Activated naive CD4-positive, alpha-beta T cell treated with anti-CD3 and anti-CD28 coated beads, Interleukin-2, amount 10 ng/mL, durations not matched to agents 7 days and 5 days (primary cell): ENCODE data around the gene DTX3L.

Experiments used
- CTCF ChIA-PET: fragments of 350-600 bp; sonication (Branson Sonifier 250); formaldehyde crosslinking; loops from one replicate; lab custom pipeline; 2021; ENCODE audit warnings: antibody characterized with exemption; lab: Charles Lee
- DNase-seq: peaks from one replicate; pipeline ENCODE4 v3.0.0-alpha.2; 2020
- H3K27ac Mint-ChIP-seq: one replicate; pipeline ENCODE4 v1.8.0; 2021; ENCODE audit warnings: mild to moderate bottlenecking, moderate library complexity, mixed read lengths
- H3K27me3 Mint-ChIP-seq: one replicate; pipeline ENCODE4 v1.8.0; 2021; ENCODE audit warnings: mild to moderate bottlenecking, mixed read lengths
- H3K36me3 Mint-ChIP-seq: one replicate; pipeline ENCODE4 v1.8.0; 2021; ENCODE audit warnings: mixed read lengths
- H3K4me1 Mint-ChIP-seq: one replicate; pipeline ENCODE4 v1.8.0; 2021; ENCODE audit warnings: mixed read lengths
- H3K4me3 Mint-ChIP-seq: one replicate; pipeline ENCODE4 v1.8.0; 2021; ENCODE audit warnings: mild to moderate bottlenecking, moderate library complexity, mixed read lengths
- H3K9me3 Mint-ChIP-seq: one replicate; pipeline ENCODE4 v1.8.0; 2021; ENCODE audit warnings: mixed read lengths

DTX3L gene

GRCh38 chr3:122576174-122576940, 12.2 kb downstream of the DTX3L start:
- peaks cover 55% of the 10 kb centered on the region for H3K36me3 Mint-ChIP-seq
- H3K9me3 Mint-ChIP-seq = peaks cover 10% of the 10 kb centered on the region
- DNase-seq = no peak
- H3K27ac Mint-ChIP-seq = peak overlapping the region; percentile 22
- CTCF ChIA-PET = interaction anchor here (0.7 to 1.7 kb wide), 2 partner anchors 11 to 102 kb away, joined by 5 to 7 read pairs; no protein-coding TSS in a partner anchor
- peak overlapping the region; percentile 15 for H3K4me3 Mint-ChIP-seq
- no peaks in the 10 kb centered on the region for H3K27me3 Mint-ChIP-seq
- peaks cover 72% of the 10 kb centered on the region for H3K4me1 Mint-ChIP-seq

- DNase-seq = peak; percentile 67
- Mint-ChIP-seq H3K27ac (peak within 1 kb of the TSS; percentile 97), H3K36me3 (peaks cover 60% of the 10 kb centered on the region), H3K9me3 (peaks cover 21% of the 10 kb centered on the region), H3K4me1 (peaks cover 71% of the 10 kb centered on the region), H3K27me3 (no peaks in the 10 kb centered on the region), H3K4me3 (peak within 1 kb of the TSS; percentile 99)
- CTCF ChIA-PET = interaction anchor here (1.7 kb wide), 1 partner anchor 101 kb away, joined by 7 read pairs; no protein-coding TSS in a partner anchor
These were observed 13.4 kb downstream of the DTX3L start, which contains the start of gene PARP15 for GRCh38 chr3:122577409-122578031. PARP15 (plus strand) TSS chr3:122577650; CDS start chr3:122577668, 18 bp downstream.

- peaks cover 22% of the 10 kb centered on the region for H3K9me3 Mint-ChIP-seq
- peak overlapping the region; percentile 97 for H3K27ac Mint-ChIP-seq
- peaks cover 64% of the 10 kb centered on the region for H3K4me1 Mint-ChIP-seq
- CTCF ChIA-PET = interaction anchor here (0.9 to 1.6 kb wide), 4 partner anchors 17 to 101 kb away, joined by 3 to 6 read pairs (median 4); no protein-coding TSS in a partner anchor
- peak overlapping the region; percentile 99 for H3K4me3 Mint-ChIP-seq
- H3K27me3 Mint-ChIP-seq = no peaks in the 10 kb centered on the region
- no peak for DNase-seq
- H3K36me3 Mint-ChIP-seq = peaks cover 59% of the 10 kb centered on the region
These were observed 14.1 kb downstream of the DTX3L start for GRCh38 chr3:122578069-122578740.

GRCh38 chr3:122580470-122580869, 16.3 kb downstream of the DTX3L start:
- H3K27ac Mint-ChIP-seq = no peak overlapping the region

GRCh38 chr3:122581622-122582021, 17.5 kb downstream of the DTX3L start:
- Mint-ChIP-seq H3K27me3 (no peaks in the 10 kb centered on the region), H3K9me3 (peaks cover 28% of the 10 kb centered on the region), H3K27ac (peak overlapping the region; percentile 19), H3K4me1 (peaks cover 48% of the 10 kb centered on the region), H3K4me3 (no peak overlapping the region), H3K36me3 (peaks cover 66% of the 10 kb centered on the region)
- CTCF ChIA-PET = interaction anchor here (1.2 kb wide), 1 partner anchor 29 kb away, joined by 3 read pairs; no protein-coding TSS in a partner anchor
- DNase-seq = no peak

More at GRCh38 chr3:122580470-122580869, 16.3 kb downstream of the DTX3L start:
- Mint-ChIP-seq H3K27me3 (no peaks in the 10 kb centered on the region), H3K4me1 (peaks cover 56% of the 10 kb centered on the region), H3K4me3 (no peak overlapping the region), H3K9me3 (peaks cover 28% of the 10 kb centered on the region), H3K36me3 (peaks cover 65% of the 10 kb centered on the region)
- no peak for DNase-seq
- CTCF ChIA-PET = no interaction called here

GRCh38 chr3:122582390-122582789, 18.3 kb downstream of the DTX3L start:
- no peak for DNase-seq
- Mint-ChIP-seq H3K4me3 (no peak overlapping the region), H3K9me3 (peaks cover 28% of the 10 kb centered on the region), H3K27ac (no peak overlapping the region), H3K27me3 (no peaks in the 10 kb centered on the region), H3K36me3 (peaks cover 71% of the 10 kb centered on the region), H3K4me1 (peaks cover 46% of the 10 kb centered on the region)
- CTCF ChIA-PET = interaction anchor here (1.2 kb wide), 1 partner anchor 28 kb away, joined by 3 read pairs; no protein-coding TSS in a partner anchor

GRCh38 chr3:122586098-122586497, 22.0 kb downstream of the DTX3L start:
- H3K27ac Mint-ChIP-seq = no peak overlapping the region
- H3K9me3 Mint-ChIP-seq = peaks cover 24% of the 10 kb centered on the region
- peaks cover 63% of the 10 kb centered on the region for H3K36me3 Mint-ChIP-seq
- peaks cover 26% of the 10 kb centered on the region for H3K4me1 Mint-ChIP-seq
- no peak for DNase-seq
- no peaks in the 10 kb centered on the region for H3K27me3 Mint-ChIP-seq
- CTCF ChIA-PET = no interaction called here
- H3K4me3 Mint-ChIP-seq = no peak overlapping the region

GRCh38 chr3:122586773-122587485, 22.8 kb downstream of the DTX3L start:
- no peaks in the 10 kb centered on the region for H3K27me3 Mint-ChIP-seq
- H3K4me1 Mint-ChIP-seq = peaks cover 21% of the 10 kb centered on the region
- H3K9me3 Mint-ChIP-seq = peaks cover 16% of the 10 kb centered on the region
- no peak overlapping the region for H3K4me3 Mint-ChIP-seq
- no peak overlapping the region for H3K27ac Mint-ChIP-seq
- peaks cover 60% of the 10 kb centered on the region for H3K36me3 Mint-ChIP-seq
- CTCF ChIA-PET = interaction anchor here (0.6 kb wide), 1 partner anchor 11 kb away, joined by 5 read pairs; no protein-coding TSS in a partner anchor
- DNase-seq = no peak

GRCh38 chr3:122587572-122587971, 23.4 kb downstream of the DTX3L start:
- Mint-ChIP-seq H3K36me3 (peaks cover 58% of the 10 kb centered on the region), H3K4me3 (no peak overlapping the region), H3K27ac (no peak overlapping the region), H3K9me3 (peaks cover 9% of the 10 kb centered on the region), H3K27me3 (no peaks in the 10 kb centered on the region), H3K4me1 (peaks cover 21% of the 10 kb centered on the region)
- DNase-seq = no peak
- CTCF ChIA-PET = interaction anchor here (0.6 kb wide), 1 partner anchor 12 kb away, joined by 5 read pairs; no protein-coding TSS in a partner anchor

GRCh38 chr3:122589297-122589696, 25.2 kb downstream of the DTX3L start:
- Mint-ChIP-seq H3K4me3 (no peak overlapping the region), H3K4me1 (peaks cover 15% of the 10 kb centered on the region)
- no peak for DNase-seq

GRCh38 chr3:122590610-122591009, 26.5 kb downstream of the DTX3L start:
- no peaks in the 10 kb centered on the region for H3K9me3 Mint-ChIP-seq
- no peak overlapping the region for H3K4me3 Mint-ChIP-seq
- no peak overlapping the region for H3K27ac Mint-ChIP-seq
- no peaks in the 10 kb centered on the region for H3K27me3 Mint-ChIP-seq
- CTCF ChIA-PET = no interaction called here
- peaks cover 13% of the 10 kb centered on the region for H3K4me1 Mint-ChIP-seq
- no peak for DNase-seq
- peaks cover 34% of the 10 kb centered on the region for H3K36me3 Mint-ChIP-seq

More at GRCh38 chr3:122589297-122589696, 25.2 kb downstream of the DTX3L start:
- Mint-ChIP-seq H3K9me3 (no peaks in the 10 kb centered on the region), H3K27me3 (no peaks in the 10 kb centered on the region), H3K36me3 (peaks cover 42% of the 10 kb centered on the region), H3K27ac (no peak overlapping the region)
- CTCF ChIA-PET = no interaction called here

- H3K9me3 Mint-ChIP-seq = peaks cover 5% of the 10 kb centered on the region
- H3K4me1 Mint-ChIP-seq = peaks cover 5% of the 10 kb centered on the region
- no peak for DNase-seq
- CTCF ChIA-PET = interaction anchor here (0.7 to 2.0 kb wide), 2 partner anchors 38 to 85 kb away, joined by 3 to 5 read pairs; no protein-coding TSS in a partner anchor
- H3K4me3 Mint-ChIP-seq = no peak overlapping the region
- no peak overlapping the region for H3K27ac Mint-ChIP-seq
- H3K36me3 Mint-ChIP-seq = peaks cover 36% of the 10 kb centered on the region
- no peaks in the 10 kb centered on the region for H3K27me3 Mint-ChIP-seq
These were observed 29.9 kb downstream of the DTX3L start for GRCh38 chr3:122594025-122594424.

- no peak for DNase-seq
- Mint-ChIP-seq H3K36me3 (peaks cover 41% of the 10 kb centered on the region), H3K4me1 (peaks cover 6% of the 10 kb centered on the region), H3K4me3 (no peak overlapping the region), H3K27me3 (no peaks in the 10 kb centered on the region), H3K9me3 (peaks cover 5% of the 10 kb centered on the region), H3K27ac (no peak overlapping the region)
- CTCF ChIA-PET = no interaction called here
These were observed 34.0 kb downstream of the DTX3L start for GRCh38 chr3:122598151-122598550.
